Upper lobe of left lung (tissue), 4 donors: ENCODE measurements around the gene PSMD12.

Source experiments
- CTCF ChIP-seq, 6 experiments: fragments of 450-650 bp in 4 of 6; fragments of 200-600 bp in 2 of 6; sonication (generic) in 2 of 6; IDR thresholded peaks; one replicate each; pipeline ENCODE4 v1.5.1; 2016 to 2019; ENCODE audit warnings: antibody characterized with exemption in 6 of 6
- EP300 ChIP-seq, 4 donors: sonication (generic); formaldehyde crosslinking; IDR thresholded peaks; one replicate each; pipeline ENCODE4 v1.5.1; 2017; ENCODE audit warnings: antibody characterized with exemption in 4 of 4, control low read depth in 2 of 4
- POLR2A ChIP-seq, 4 donors: fragments of 450-650 bp; IDR thresholded peaks; one replicate each; pipeline ENCODE4 v1.5.1; 2016 to 2017; ENCODE audit warnings: antibody characterized with exemption in 4 of 4, mild to moderate bottlenecking in 2 of 4

- TF ChIP-seq EP300 (IDR thresholded peaks at IDR 0.05) (no peak), POLR2A (IDR thresholded peaks at IDR 0.05) (no peak), CTCF (IDR thresholded peaks at IDR 0.05) (no peak)
These were observed 42.0 kb downstream of the PSMD12 start for GRCh38 chr17:67324330-67324729.
